K562 (cell line): ENCODE measurements around the gene AGAP1.

Source experiments
- CEBPG ChIP-seq, 3 experiments: fragments of 200-800 bp in 1 of 3; sonication (Bioruptor generic) in 1 of 3; sonication (generic) in 1 of 3; formaldehyde crosslinking in 1 of 3; IDR thresholded peaks in 2 of 3; conservative IDR thresholded peaks in 1 of 3; 2 replicates each; pipeline versions ENCODE4 v1.6.1 to v1.8.0; 2016 to 2022; ENCODE audit warnings: missing compliant biosample characterization in 2 of 3, missing genetic modification characterization in 2 of 3, mild to moderate bottlenecking in 1 of 3, missing genetic modification reagents in 1 of 3
- POLR2AphosphoS5 ChIP-seq: IDR thresholded peaks from 2 replicates; pipeline ENCODE4 v1.6.1; 2011; ENCODE audit warnings: mild to moderate bottlenecking, low read depth, low read length, moderate library complexity; ENCODE audit not compliant: control insufficient read depth, insufficient read depth
- RAD21 ChIP-seq, 2 experiments: fragments of 250-450 bp in 1 of 2; fragments of 450-650 bp in 1 of 2; sonication (Bioruptor Pico) in 1 of 2; formaldehyde crosslinking in 1 of 2; IDR thresholded peaks in 1 of 2; conservative IDR thresholded peaks in 1 of 2; 2 replicates each; pipeline versions ENCODE4 v1.4.0 to v1.8.0; 2020 to 2022; ENCODE audit warnings: mild to moderate bottlenecking in 2 of 2, moderate library complexity in 1 of 2
- ZNF431 ChIP-seq: sonication (generic); formaldehyde crosslinking; IDR thresholded peaks from 2 replicates; pipeline ENCODE4 v1.8.0; 2022; ENCODE audit warnings: mild to moderate bottlenecking, missing genetic modification reagents

- TF ChIP-seq POLR2AphosphoS5 (no peak), CEBPG (CRISPR knock-in tag; IDR thresholded peaks at IDR 0.05) (no peak), CEBPG (tag; conservative IDR thresholded peaks at IDR 0.05 in 1 of 2, IDR thresholded peaks at IDR 0.05 in 1 of 2) (no peak), ZNF431 (CRISPR knock-in tag) (no peak), RAD21 (CRISPR knock-in tag; conservative IDR thresholded peaks at IDR 0.05 in 1 of 2, IDR thresholded peaks at IDR 0.05 in 1 of 2) (no peak)
These were observed 339.1 kb downstream of the AGAP1 start for GRCh38 chr2:235832941-235833340.
